Stimulated activated naive CD8-positive, alpha-beta T cell treated with anti-CD3 and anti-CD28 coated beads, Interleukin-15, amount 100 ng/mL, for 72 hours (primary cell): ENCODE data around the gene HLA-B.
"Not testable (repeated sequence)": the region's sequence is repeated elsewhere in the genome, so short reads cannot be mapped to it uniquely, and the experiment has no call there.

Experiments used
- ATAC-seq: fragments of 150-1000 bp; cut with Tn5 transposase; 2 replicates; pipeline ENCODE4 v1.10.0; 2021; ENCODE audit warnings: mild to moderate bottlenecking, moderate library complexity
- DNase-seq, 2 donors: peaks; one replicate each; pipeline ENCODE4 v3.0.0; 2021 to 2022
- H3K27ac Mint-ChIP-seq, 2 donors: one replicate each; pipeline ENCODE4 v1.8.0; 2022; ENCODE audit warnings: mild to moderate bottlenecking in 2 of 2, mixed read lengths in 2 of 2, moderate library complexity in 2 of 2
- H3K27me3 Mint-ChIP-seq: one replicate; pipeline ENCODE4 v1.8.0; 2022; ENCODE audit warnings: mixed read lengths
- H3K4me1 Mint-ChIP-seq: one replicate; pipeline ENCODE4 v1.8.0; 2022; ENCODE audit warnings: mild to moderate bottlenecking, mixed read lengths
- H3K4me3 Mint-ChIP-seq, 2 donors: one replicate each; pipeline ENCODE4 v1.8.0; 2022; ENCODE audit warnings: mild to moderate bottlenecking in 2 of 2, mixed read lengths in 2 of 2, moderate library complexity in 1 of 2
- H3K9me3 Mint-ChIP-seq, 2 donors: one replicate each; pipeline ENCODE4 v1.8.0; 2022; ENCODE audit warnings: mixed read lengths in 2 of 2

HLA-B gene

DNA sequence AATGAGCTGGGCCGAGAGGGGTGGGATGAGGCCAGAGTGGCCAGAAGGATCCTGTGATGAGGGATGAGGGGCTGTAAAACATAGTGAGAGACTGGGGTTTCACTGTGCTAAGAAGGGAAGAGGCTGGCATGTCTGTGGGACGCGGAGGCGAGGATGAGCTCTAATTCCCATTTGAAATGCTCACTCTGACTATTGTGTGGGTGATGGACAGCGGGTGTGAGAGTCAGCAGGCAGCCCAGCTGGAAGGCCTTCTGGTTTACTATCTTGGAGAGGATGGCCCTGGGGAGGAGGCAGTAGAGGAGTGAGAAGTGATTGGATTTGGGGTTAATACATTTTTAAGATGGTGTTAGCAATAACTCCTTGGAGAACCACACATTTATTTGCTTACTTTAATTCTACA lies 37.0 kb upstream of the HLA-B start:
- ATAC-seq (no peak), DNase-seq (no peak)
- Mint-ChIP-seq H3K4me1 (peaks cover 32% of the 10 kb centered on the region), H3K4me3 (no peak overlapping the region), H3K9me3 (no peaks in the 10 kb centered on the region), H3K27ac (peak overlapping the region in 1 of 2 donors; percentile 13), H3K27me3 (no peaks in the 10 kb centered on the region)

DNA sequence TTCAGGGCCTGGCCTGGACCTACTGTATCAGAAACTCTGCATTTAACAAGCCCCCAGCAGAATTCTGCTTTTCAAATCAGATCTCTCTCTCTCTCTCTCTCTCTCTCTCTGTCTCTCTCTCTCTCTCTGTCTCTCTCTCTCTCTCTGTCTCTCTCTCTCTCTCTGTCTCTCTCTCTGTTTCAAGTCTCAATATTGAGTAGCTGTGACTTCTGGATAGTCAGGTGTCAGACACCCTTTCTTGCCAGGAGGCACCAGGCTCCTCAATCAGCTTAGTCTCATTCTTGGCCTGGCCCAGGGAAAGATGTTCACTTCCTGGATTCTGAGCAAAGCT lies 32.8 kb upstream of the HLA-B start:
- not testable (repeated sequence) for H3K4me3 Mint-ChIP-seq, H3K9me3 Mint-ChIP-seq, H3K27me3 Mint-ChIP-seq, H3K27ac Mint-ChIP-seq, DNase-seq, H3K4me1 Mint-ChIP-seq
- ATAC-seq, result peak; percentile 12

DNA sequence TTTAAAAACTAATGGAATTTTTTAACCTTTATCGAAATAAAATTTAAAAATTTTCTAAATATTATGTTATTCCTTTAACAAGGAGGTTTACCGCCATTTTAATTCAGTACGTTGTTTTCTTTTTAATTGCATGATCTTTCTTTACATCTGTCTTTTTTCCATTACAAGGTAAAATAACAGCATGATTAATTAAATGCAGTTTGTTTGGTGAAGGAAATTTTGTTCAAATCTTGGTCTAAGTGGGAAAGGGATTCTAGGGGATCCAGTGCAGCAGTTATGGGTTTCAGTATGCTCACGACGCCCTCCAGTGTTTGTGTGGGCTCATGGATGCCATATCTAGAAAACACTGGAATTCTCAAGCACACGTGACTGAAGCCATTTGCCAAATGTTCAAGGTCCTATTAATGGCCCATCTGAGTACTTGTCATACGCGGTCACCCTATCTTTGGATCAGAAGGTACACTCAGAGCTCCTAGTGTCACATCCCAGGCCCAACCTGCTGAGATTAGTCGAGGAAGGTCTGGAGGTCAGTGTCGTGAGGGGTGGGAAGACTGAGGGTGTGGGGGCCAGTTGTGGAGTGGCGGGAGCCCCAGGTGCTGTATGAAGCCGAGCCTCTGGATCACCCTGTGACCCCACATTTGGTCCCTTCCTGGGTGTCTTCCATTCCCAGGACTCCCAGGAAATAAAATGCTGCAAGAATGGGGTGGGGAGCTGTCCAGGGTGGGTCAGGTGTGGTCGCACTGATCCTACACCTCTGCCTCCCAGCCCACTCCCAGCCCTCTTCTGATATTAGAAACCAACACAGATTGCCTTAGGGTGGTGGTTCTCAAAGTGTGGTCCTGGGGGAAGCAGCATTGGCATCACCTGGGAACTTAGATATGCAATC lies 32.2 kb upstream of the HLA-B start:
- H3K4me1 Mint-ChIP-seq, H3K4me3 Mint-ChIP-seq, H3K27me3 Mint-ChIP-seq, H3K27ac Mint-ChIP-seq, DNase-seq, H3K9me3 Mint-ChIP-seq: not testable (repeated sequence)
- peak; percentile 28 for ATAC-seq

DNA sequence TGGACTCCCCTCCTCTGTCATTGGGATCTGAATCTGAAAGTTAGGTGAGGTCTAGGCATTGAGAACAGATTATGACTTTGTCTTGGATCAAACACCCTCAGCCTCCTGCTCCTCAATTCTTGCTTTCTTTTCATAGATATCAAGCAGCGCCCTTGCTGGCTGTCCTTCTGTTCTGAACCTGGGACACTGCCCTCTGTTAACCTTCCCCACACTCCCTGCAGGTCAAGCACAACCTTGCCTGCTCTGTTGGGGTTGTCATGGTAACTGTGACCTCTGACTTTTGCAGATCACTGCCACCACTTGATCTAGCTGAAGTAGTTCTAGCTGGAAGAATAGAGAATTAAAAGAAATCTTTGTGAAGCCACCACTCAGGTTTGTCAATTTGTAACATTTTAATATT lies 30.0 kb upstream of the HLA-B start:
- no peak for DNase-seq
- Mint-ChIP-seq H3K4me3 (no peak overlapping the region), H3K27me3 (peaks cover 4% of the 10 kb centered on the region), H3K9me3 (no peaks in the 10 kb centered on the region), H3K4me1 (peaks cover 6% of the 10 kb centered on the region), H3K27ac (no peak overlapping the region)
- ATAC-seq, result no peak

DNA sequence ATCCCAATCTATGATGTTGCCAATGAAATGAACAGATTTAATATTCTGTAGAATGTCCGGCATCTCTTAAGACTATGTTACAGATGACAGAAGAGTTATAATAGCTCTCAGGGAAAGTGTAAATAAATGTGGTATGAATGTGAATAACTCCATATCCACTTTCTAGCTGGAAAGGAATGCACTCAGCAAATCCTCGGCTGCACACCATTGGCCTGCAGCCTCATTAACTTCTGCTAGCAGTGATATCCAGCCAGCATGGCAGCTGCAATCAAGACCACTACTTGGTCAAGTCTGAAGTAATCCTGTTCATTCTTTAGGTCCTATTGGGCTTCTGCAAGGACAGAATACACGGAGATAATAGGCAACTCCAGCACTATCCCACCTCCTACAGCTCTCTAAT lies 29.1 kb upstream of the HLA-B start:
- peaks cover 10% of the 10 kb centered on the region for H3K27me3 Mint-ChIP-seq
- ATAC-seq (no peak), DNase-seq (no peak)

DNA sequence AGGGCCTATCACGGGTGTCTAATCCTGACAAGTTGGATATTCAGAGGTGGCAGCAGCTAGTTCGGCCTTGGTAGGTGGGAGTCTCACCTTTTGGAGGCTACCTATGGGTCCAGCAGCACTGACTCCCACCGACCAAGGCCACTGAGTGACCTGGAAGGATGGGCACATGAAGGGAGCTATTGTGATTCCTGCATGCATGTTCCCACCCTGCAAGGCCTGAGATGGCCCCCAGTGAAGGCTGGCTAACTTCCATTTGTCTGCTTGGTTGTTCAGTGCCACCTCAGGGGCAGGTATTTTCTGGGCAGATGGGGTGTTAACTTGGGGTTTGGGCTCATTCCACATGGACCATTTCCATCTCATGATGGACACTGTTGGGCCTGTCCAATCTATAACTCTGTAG lies 28.1 kb upstream of the HLA-B start:
- Mint-ChIP-seq H3K27me3 (peaks cover 16% of the 10 kb centered on the region), H3K9me3 (no peaks in the 10 kb centered on the region), H3K4me1 (no peaks in the 10 kb centered on the region), H3K4me3 (no peak overlapping the region), H3K27ac (no peak overlapping the region)
- ATAC-seq (no peak), DNase-seq (no peak)

More for the DNA sequence above, 29.1 kb upstream of the HLA-B start:
- H3K9me3 Mint-ChIP-seq, result no peaks in the 10 kb centered on the region
- H3K4me3 Mint-ChIP-seq, result no peak overlapping the region
- H3K4me1 Mint-ChIP-seq, result peaks cover 6% of the 10 kb centered on the region
- no peak overlapping the region for H3K27ac Mint-ChIP-seq

DNA sequence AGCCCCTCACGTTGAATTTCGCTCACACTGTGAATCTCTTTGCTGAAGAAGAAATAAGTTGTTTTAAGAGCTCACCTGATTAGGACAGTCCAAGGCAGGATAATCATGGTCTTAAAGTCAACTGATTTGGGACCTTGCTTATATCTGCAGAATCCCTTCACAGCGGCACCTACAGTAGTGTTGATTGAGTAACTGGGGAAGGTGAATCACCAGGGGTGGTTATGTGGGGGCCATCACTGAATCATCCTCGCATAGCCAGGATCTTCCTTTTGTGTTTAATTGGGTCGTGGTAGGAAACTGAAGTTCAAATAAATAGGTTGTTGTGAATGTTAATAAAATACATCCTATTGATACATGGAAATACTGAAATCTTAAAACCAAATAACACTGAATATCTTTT lies 26.2 kb upstream of the HLA-B start:
- ATAC-seq, result peak; percentile 85
- no peaks in the 10 kb centered on the region for H3K4me1 Mint-ChIP-seq

DNA sequence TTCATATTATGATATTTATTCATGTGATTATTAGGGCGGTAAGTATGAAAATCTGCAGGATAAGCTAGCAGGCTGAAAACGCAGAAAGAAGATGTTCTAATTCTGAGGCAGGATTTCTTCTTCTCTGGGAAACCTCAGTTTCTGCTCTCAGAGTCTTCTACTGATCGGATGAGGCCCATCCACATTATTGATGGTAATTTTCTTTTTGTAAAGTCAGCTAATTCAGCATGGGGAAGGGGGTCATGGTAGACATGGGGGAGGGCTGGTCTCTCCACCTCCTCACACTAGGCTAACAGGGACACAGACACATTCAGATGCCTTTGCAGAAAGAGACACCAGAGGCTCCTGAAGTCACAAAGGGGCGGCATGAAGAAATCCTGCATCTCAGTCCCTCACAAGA lies 24.7 kb upstream of the HLA-B start:
- Mint-ChIP-seq H3K4me1 (no peaks in the 10 kb centered on the region), H3K27ac (no peak overlapping the region), H3K27me3 (peaks cover 35% of the 10 kb centered on the region), H3K9me3 (no peaks in the 10 kb centered on the region), H3K4me3 (no peak overlapping the region)
- ATAC-seq, result no peak
- no peak for DNase-seq

More for the DNA sequence above, 26.2 kb upstream of the HLA-B start:
- no peak overlapping the region for H3K27ac Mint-ChIP-seq
- no peak for DNase-seq
- peaks cover 35% of the 10 kb centered on the region for H3K27me3 Mint-ChIP-seq
- no peak overlapping the region for H3K4me3 Mint-ChIP-seq
- H3K9me3 Mint-ChIP-seq, result no peaks in the 10 kb centered on the region

DNA sequence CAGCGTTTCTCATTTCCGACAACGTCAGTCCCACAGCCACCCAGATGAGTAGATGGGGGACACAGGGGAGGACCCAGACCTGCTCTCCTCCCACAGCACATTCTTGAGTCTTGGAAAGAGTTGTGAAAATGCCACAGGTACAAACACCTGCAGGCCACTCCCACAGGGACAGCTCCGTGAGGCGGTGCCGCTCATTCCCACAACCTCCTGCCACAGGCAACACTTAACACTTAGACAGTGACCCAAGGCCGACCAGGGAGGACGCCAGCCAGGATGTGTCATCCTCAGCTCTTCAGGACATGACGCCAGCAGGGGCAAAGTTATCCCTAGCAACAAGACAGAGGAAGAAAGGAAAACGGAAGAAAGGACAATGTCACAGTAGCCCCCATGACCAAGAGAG lies 22.9 kb upstream of the HLA-B start:
- Mint-ChIP-seq H3K27ac (no peak overlapping the region), H3K27me3 (peaks cover 35% of the 10 kb centered on the region), H3K9me3 (no peaks in the 10 kb centered on the region), H3K4me3 (no peak overlapping the region), H3K4me1 (no peaks in the 10 kb centered on the region)
- no peak for DNase-seq
- ATAC-seq, result no peak

DNA sequence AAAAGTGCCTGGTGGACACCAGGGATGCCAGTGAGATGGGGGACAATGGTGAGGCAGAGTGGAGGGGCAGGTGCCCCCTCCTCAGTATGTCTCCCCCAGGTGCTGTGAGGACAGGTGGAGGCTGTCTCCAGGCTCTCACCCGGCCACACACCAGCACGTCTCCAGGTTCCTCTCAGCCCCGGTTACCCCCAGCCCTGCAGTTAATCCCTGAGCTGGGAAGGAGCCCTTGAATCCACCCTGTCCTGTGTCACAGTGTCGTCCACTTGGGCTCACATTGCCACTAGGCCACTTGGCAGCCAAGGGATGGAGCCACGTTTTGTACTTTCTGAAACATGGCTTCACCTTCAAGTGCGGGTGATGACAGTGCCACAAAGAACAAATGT lies 21.7 kb upstream of the HLA-B start:
- no peak for ATAC-seq
- no peak for DNase-seq
- Mint-ChIP-seq H3K27me3 (peaks cover 35% of the 10 kb centered on the region), H3K27ac (no peak overlapping the region), H3K9me3 (no peaks in the 10 kb centered on the region), H3K4me3 (no peak overlapping the region), H3K4me1 (peaks cover 2% of the 10 kb centered on the region)

DNA sequence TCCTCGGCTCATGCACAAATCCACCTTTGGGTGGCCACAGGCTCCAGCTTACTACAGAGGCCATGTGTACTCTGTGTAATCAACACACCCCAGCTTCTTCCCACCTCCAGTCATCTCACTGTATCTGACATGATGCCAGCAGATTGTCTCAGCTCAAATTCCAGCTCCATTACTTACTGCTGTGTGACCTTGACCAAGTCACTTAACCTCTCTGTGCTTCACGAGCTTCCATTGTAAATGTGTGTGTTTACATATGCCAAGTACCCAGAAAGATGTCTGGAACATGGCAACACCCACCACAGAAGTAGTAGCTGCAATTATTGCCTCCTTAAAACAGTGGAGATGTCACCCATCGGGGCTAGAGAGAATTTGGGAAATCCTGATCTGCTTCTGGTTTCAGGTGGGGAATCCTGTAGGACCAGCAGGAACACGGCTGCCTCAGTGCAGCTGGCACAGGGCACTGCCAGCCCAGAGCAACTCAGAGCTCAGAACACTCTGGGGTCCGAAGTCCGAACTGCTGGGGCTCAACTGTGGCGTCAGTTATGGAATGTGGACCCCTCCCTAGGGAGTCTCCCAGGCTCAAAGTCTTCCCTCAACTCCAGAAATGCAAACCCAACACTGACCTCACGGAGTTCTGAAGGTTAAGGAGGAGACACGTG lies 21.2 kb upstream of the HLA-B start:
- H3K4me1 Mint-ChIP-seq, result peaks cover 5% of the 10 kb centered on the region

DNA sequence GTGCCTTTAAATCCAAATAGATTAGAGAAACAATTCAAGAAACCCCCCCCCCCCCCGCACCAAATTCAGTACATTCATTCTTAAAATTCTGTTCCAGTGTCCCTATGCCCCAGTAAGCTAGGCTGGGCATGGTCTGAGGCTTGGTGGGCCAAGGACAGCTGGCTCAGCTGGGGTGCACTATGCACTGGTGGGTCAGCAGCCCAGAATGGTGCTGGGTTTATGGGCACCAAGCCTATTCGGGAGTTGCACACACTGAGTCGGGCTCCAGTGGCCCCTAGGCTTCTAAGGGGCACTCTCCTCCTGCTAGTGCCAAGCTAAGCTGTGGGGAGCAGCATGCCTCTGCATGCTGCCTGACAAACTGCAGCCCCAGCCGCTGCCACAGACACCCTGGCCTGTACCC lies 20.1 kb upstream of the HLA-B start:
- H3K4me1 Mint-ChIP-seq, result peaks cover 8% of the 10 kb centered on the region
- ATAC-seq (no peak), DNase-seq (no peak)
- H3K9me3 Mint-ChIP-seq, result peaks cover 4 to 5% of the 10 kb centered on the region in 2 donors
- H3K27ac Mint-ChIP-seq, result no peak overlapping the region
- no peak overlapping the region for H3K4me3 Mint-ChIP-seq
- H3K27me3 Mint-ChIP-seq, result peaks cover 31% of the 10 kb centered on the region

More for the DNA sequence above, 21.2 kb upstream of the HLA-B start:
- H3K9me3 Mint-ChIP-seq, result no peaks in the 10 kb centered on the region
- H3K27me3 Mint-ChIP-seq, result peaks cover 35% of the 10 kb centered on the region
- ATAC-seq (no peak), DNase-seq (no peak)
- no peak overlapping the region for H3K4me3 Mint-ChIP-seq
- no peak overlapping the region for H3K27ac Mint-ChIP-seq

DNA sequence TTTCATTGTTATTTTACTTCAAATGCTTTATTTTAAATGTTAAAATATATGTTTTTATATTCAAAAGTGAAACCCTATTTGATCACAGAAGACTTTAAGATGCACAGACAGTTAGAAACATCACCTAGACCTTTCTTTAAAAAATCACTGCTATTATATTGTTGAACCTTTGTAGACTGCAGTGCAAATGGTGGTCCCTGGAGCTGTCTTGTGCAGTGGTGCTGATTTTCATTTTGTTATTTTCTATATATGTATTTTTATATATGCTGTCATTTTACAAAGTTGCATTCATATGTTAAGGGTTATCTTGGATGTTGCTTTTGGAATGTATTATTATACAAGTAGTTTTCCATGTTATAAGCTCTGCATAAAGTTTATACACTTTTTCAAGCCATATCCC lies 18.7 kb upstream of the HLA-B start:
- H3K27ac Mint-ChIP-seq, result no peak overlapping the region
- no peak for ATAC-seq

DNA sequence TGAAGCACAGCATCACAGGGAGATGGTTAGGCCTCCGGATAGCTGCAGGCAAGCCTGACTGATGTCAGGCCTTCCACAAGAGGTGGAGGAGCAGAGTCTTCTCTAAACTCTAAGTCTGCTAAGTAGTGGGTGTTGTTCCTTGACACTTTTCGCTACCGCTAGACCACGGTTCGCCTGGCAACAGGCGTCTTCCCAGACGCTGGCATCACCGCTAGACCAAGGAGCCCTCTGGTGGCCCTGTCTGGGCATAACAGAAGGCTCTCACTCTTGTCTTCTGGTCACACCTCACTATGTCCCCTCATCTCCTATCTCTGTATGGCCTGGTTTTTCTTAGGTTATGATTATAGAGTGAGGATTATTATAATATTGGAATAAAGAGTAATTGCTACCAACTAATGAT lies 17.1 kb upstream of the HLA-B start:
- peaks cover 23% of the 10 kb centered on the region for H3K27me3 Mint-ChIP-seq
- H3K4me3 Mint-ChIP-seq, H3K27ac Mint-ChIP-seq, H3K9me3 Mint-ChIP-seq, ATAC-seq: not testable (repeated sequence)
- peaks cover 11% of the 10 kb centered on the region for H3K4me1 Mint-ChIP-seq
- DNase-seq, result peak in 1 of 2 donors; percentile 55

More for the DNA sequence above, 18.7 kb upstream of the HLA-B start:
- Mint-ChIP-seq H3K27me3 (peaks cover 25% of the 10 kb centered on the region), H3K4me1 (peaks cover 11% of the 10 kb centered on the region), H3K4me3 (no peak overlapping the region), H3K9me3 (peaks cover 7 to 10% of the 10 kb centered on the region in 2 donors)
- DNase-seq, result no peak

DNA sequence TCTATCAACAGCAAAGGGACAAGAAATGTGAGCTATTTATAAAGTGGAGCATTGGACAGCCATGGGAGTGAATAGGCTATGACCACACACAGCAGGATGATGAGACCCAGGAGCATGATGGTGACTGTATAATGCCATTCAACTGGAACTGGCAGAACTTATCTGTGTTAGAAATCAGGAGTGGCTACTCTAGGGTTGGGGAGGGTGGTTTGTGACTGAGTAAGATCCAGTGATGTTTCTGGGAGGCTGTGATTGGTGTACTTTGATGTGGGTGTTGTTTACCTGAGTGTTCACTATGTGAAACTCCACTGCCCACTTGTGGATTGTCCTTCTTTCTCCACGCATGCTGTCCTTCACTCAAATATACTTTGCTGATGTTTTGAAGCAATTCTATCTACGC lies 11.5 kb upstream of the HLA-B start:
- Mint-ChIP-seq H3K4me1 (peaks cover 32% of the 10 kb centered on the region), H3K27me3 (peaks cover 42% of the 10 kb centered on the region), H3K9me3 (peaks cover 7 to 10% of the 10 kb centered on the region in 2 donors), H3K4me3 (no peak overlapping the region), H3K27ac (no peak overlapping the region)
- DNase-seq (no peak), ATAC-seq (no peak)

DNA sequence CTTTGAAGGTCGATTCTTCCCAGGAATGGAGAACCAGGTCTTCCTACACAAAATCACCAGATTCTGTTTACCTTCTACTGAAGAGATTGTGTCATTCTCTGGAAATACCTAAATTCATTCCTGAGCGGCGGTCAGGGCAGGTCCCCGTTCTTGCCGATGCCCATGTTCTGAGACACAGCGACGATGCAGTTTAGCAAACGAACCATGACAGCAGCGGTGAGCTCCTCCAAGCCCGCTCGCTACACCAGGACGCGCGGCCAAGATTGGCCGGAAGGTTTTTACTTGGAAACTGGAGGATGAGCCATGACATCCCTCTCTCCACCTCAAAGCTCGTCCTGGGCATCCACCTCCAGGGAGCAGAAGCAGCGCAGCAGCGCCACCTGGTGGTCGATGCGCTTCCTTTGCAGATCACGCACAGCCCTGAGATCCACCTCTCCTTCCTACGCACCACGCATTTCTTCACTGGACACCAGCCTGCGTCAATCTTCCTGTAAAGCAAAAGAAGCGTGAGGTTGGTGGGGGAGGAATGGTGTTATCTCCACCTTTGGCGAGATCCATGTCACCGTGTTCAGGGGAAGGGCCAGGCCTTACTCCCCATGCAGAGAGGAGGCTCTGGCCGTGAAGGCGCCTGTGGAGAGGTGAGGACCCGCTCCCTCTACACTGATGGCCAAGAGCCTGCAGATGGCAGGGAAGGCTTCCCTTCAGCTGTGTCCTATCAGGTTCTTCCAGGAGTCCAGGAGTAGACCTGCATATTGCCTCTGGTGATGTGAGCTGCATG lies 9.9 kb upstream of the HLA-B start:
- Mint-ChIP-seq H3K4me1 (peaks cover 29% of the 10 kb centered on the region), H3K4me3 (peak overlapping the region; percentile 88 to 90)

More for the DNA sequence above, 9.9 kb upstream of the HLA-B start:
- peak; percentile 86 to 87 for DNase-seq
- H3K9me3 Mint-ChIP-seq, result peaks cover 3% of the 10 kb centered on the region in 2 donors
- H3K27ac Mint-ChIP-seq, result peak overlapping the region; percentile 29 to 90
- peak; percentile 99 for ATAC-seq
- peaks cover 42% of the 10 kb centered on the region for H3K27me3 Mint-ChIP-seq
